Measurements from ENCODE around the gene SH3PXD2A.

GRCh38 chr10:103713676-103714075 lies 141.7 kb downstream of the SH3PXD2A start:
- TF ChIP-seq CTCF (IDR thresholded peaks at IDR 0.05 in 4 of 5, conservative IDR thresholded peaks at IDR 0.05 in 1 of 5) (no peak), POLR2A (IDR thresholded peaks at IDR 0.05) (no peak)

Measured in gastrocnemius medialis (tissue), 4 donors.